HEK293 (cell line): Measurements from ENCODE around the gene CCDC8.

Experiments
- CTCF ChIA-PET: fragments of 350-600 bp; formaldehyde crosslinking; extraction: SDS; loops from one replicate; lab custom pipeline; 2021; ENCODE audit warnings: antibody characterized with exemption; lab: Yijun Ruan, JAX
- POLR2A ChIA-PET: fragments of 300-600 bp; formaldehyde crosslinking; extraction: SDS; loops from one replicate; lab custom pipeline; 2020; ENCODE audit warnings: antibody characterized with exemption, inconsistent platforms; lab: Yijun Ruan, JAX
- H3K27ac ChIP-seq: fragments of 200-500 bp; sonication (Bioruptor generic); 2 replicates; pipeline ENCODE4 v1.5.1; 2014; ENCODE audit warnings: low read depth, low read length, control low read depth, inconsistent platforms; ENCODE audit errors: extremely low read depth
- H3K36me3 ChIP-seq, 2 experiments: fragments of 200-500 bp in 1 of 2; sonication (Bioruptor generic) in 1 of 2; 1 replicate in 1 of 2; 2 replicates in 1 of 2; pipeline ENCODE4 v1.5.1; 2014 to 2017; ENCODE audit warnings: inconsistent platforms in 2 of 2, low read length in 2 of 2; ENCODE audit not compliant: control insufficient read depth in 2 of 2, insufficient read depth in 1 of 2
- H3K4me1 ChIP-seq: fragments of 200-500 bp; sonication (Bioruptor generic); 2 replicates; pipeline ENCODE4 v1.5.1; 2014; ENCODE audit warnings: mild to moderate bottlenecking, low read length, inconsistent platforms; ENCODE audit not compliant: control insufficient read depth, insufficient read depth
- H3K4me3 ChIP-seq: 2 replicates; pipeline ENCODE4 v1.5.1; 2011; ENCODE audit warnings: low read depth, mild to moderate bottlenecking, control low read depth, low read length, moderate library complexity
- H3K9me3 ChIP-seq: fragments of 200-500 bp; sonication (Bioruptor generic); 2 replicates; pipeline ENCODE4 v1.5.1; 2014; ENCODE audit warnings: low read depth, low read length, inconsistent platforms; ENCODE audit not compliant: control insufficient read depth, insufficient read depth
- KLF1 ChIP-seq: fragments of 450-650 bp; formaldehyde crosslinking; IDR thresholded peaks from 2 replicates; pipeline ENCODE4 v1.5.1; 2016; ENCODE audit warnings: missing biosample characterization, missing genetic modification characterization
- PATZ1 ChIP-seq: fragments of 450-650 bp; formaldehyde crosslinking; IDR thresholded peaks from 2 replicates; pipeline ENCODE4 v1.5.1; 2016; ENCODE audit warnings: missing biosample characterization, missing genetic modification characterization
- PRDM1 ChIP-seq: fragments of 450-650 bp; formaldehyde crosslinking; IDR thresholded peaks from 2 replicates; pipeline ENCODE4; 2016; ENCODE audit warnings: missing biosample characterization, missing genetic modification characterization
- ZFP69B ChIP-seq: fragments of 450-650 bp; formaldehyde crosslinking; IDR thresholded peaks from 2 replicates; pipeline ENCODE4 v1.5.1; 2016; ENCODE audit warnings: missing biosample characterization, missing genetic modification characterization
- ZNF148 ChIP-seq: fragments of 450-650 bp; formaldehyde crosslinking; IDR thresholded peaks from 2 replicates; pipeline ENCODE4 v1.5.0; 2017; ENCODE audit warnings: missing biosample characterization, missing genetic modification characterization, borderline replicate concordance
- ZNF211 ChIP-seq: fragments of 450-650 bp; formaldehyde crosslinking; IDR thresholded peaks from 2 replicates; pipeline ENCODE4 v1.5.1; 2016; ENCODE audit warnings: low read depth, missing biosample characterization, missing genetic modification characterization
- ZNF416 ChIP-seq: fragments of 450-650 bp; formaldehyde crosslinking; IDR thresholded peaks from 2 replicates; pipeline ENCODE4 v1.5.1; 2016; ENCODE audit warnings: missing biosample characterization, missing genetic modification characterization
- ZNF473 ChIP-seq: fragments of 450-650 bp; formaldehyde crosslinking; IDR thresholded peaks from 2 replicates; pipeline ENCODE4 v1.5.1; 2017; ENCODE audit warnings: missing biosample characterization, missing genetic modification characterization
- ZNF518A ChIP-seq: fragments of 450-650 bp; formaldehyde crosslinking; conservative IDR thresholded peaks from 2 replicates; pipeline ENCODE4 v1.5.1; 2016; ENCODE audit warnings: low read depth, missing biosample characterization, missing genetic modification characterization
- ZNF571 ChIP-seq: fragments of 450-650 bp; formaldehyde crosslinking; IDR thresholded peaks from 2 replicates; pipeline ENCODE4 v1.5.0; 2017; ENCODE audit warnings: missing biosample characterization, missing genetic modification characterization
- ZNF626 ChIP-seq: fragments of 450-650 bp; sonication (Bioruptor Pico); formaldehyde crosslinking; IDR thresholded peaks from 2 replicates; pipeline ENCODE4 v1.5.1; 2018; ENCODE audit warnings: missing biosample characterization, missing genetic modification characterization, inconsistent platforms
- ZNF76 ChIP-seq: fragments of 450-650 bp; formaldehyde crosslinking; IDR thresholded peaks from 2 replicates; pipeline ENCODE4; 2016; ENCODE audit warnings: low read depth, missing biosample characterization, missing genetic modification characterization, borderline replicate concordance
- ZSCAN18 ChIP-seq: fragments of 450-650 bp; formaldehyde crosslinking; IDR thresholded peaks from 2 replicates; pipeline ENCODE4 v1.5.1; 2016; ENCODE audit warnings: missing biosample characterization, missing genetic modification characterization

The CCDC8 gene

GRCh38 chr19:46371371-46371901 is 41.9 kb downstream of the CCDC8 start:
- H3K36me3 ChIP-seq: peaks cover 10 to 69% of the 10 kb centered on the region in 2 experiments; a peak in 2 of 3 replicates
- peaks cover 8% of the 10 kb centered on the region for H3K4me1 ChIP-seq
- no peak overlapping the region for H3K4me3 ChIP-seq
- H3K9me3 ChIP-seq: no peaks in the 10 kb centered on the region
- POLR2A ChIA-PET: interaction anchor here (0.5 to 0.6 kb wide), 2 partner anchors 64 to 179 kb away, joined by 3 to 4 read pairs; no protein-coding TSS in a partner anchor
- H3K27ac ChIP-seq: no peak overlapping the region
- CTCF ChIA-PET: interaction anchor here (0.6 to 1.1 kb wide), 2 partner anchors 30 to 87 kb away, joined by 3 to 4 read pairs; no protein-coding TSS in a partner anchor
- no peak for TF ChIP-seq ZNF626 (tag by site-specific recombination)
- no peak for TF ChIP-seq ZNF416
- no peak for TF ChIP-seq ZSCAN18 (tag by site-specific recombination)
- TF ChIP-seq ZNF473 (tag by site-specific recombination): no peak
- TF ChIP-seq PATZ1 (tag by site-specific recombination): no peak

GRCh38 chr19:46369817-46370216 is 43.5 kb downstream of the CCDC8 start:
- POLR2A ChIA-PET: interaction anchor here (0.7 kb wide), 1 partner anchor 14 kb away, joined by 5 read pairs; no protein-coding TSS in a partner anchor
- CTCF ChIA-PET: interaction anchor here (0.6 to 3.3 kb wide), 6 partner anchors 8 to 360 kb away, joined by 3 to 19 read pairs (median 4); partner anchors contain the start of gene PPP5C
- no peak overlapping the region for H3K4me3 ChIP-seq
- H3K4me1 ChIP-seq: peaks cover 11% of the 10 kb centered on the region
- H3K36me3 ChIP-seq: peaks cover 14 to 63% of the 10 kb centered on the region in 2 experiments
- TF ChIP-seq ZNF76 (tag by site-specific recombination) (no peak), ZNF518A (tag by site-specific recombination) (no peak), ZFP69B (tag by site-specific recombination) (no peak), ZNF211 (tag by site-specific recombination) (no peak), PRDM1 (tag by site-specific recombination) (peak; percentile 67), ZNF571 (tag by site-specific recombination) (no peak)
- H3K27ac ChIP-seq: no peak overlapping the region
- H3K9me3 ChIP-seq: no peaks in the 10 kb centered on the region

GRCh38 chr19:46368116-46368515 is 45.2 kb downstream of the CCDC8 start:
- TF ChIP-seq ZNF148 (tag by site-specific recombination): no peak
- TF ChIP-seq KLF1 (tag by site-specific recombination): peak; percentile 44; the same call in 1 of the 2 replicates
- no peak overlapping the region for H3K27ac ChIP-seq
- H3K36me3 ChIP-seq: peaks cover 30 to 65% of the 10 kb centered on the region in 2 experiments
- ChIA-PET CTCF (interaction anchor here (0.6 to 3.3 kb wide), 7 partner anchors 10 to 360 kb away, joined by 3 to 19 read pairs (median 4); partner anchors contain the start of gene PPP5C), POLR2A (interaction anchor here (0.6 kb wide), 1 partner anchor 348 kb away, joined by 3 read pairs; no protein-coding TSS in a partner anchor)
- H3K9me3 ChIP-seq: no peaks in the 10 kb centered on the region
- H3K4me1 ChIP-seq: peaks cover 8% of the 10 kb centered on the region
- no peak overlapping the region for H3K4me3 ChIP-seq
